Activated CD8-positive, alpha-beta memory T cell treated with anti-CD3 and anti-CD28 coated beads for 4 hours (primary cell): ENCODE measurements around the gene ZNF26.

Source experiments
- DNase-seq, 2 donors: peaks; one replicate each; pipeline ENCODE4 v3.0.0-alpha.2; 2020; ENCODE audit warnings: low read depth in 2 of 2

ZNF26 gene

DNA sequence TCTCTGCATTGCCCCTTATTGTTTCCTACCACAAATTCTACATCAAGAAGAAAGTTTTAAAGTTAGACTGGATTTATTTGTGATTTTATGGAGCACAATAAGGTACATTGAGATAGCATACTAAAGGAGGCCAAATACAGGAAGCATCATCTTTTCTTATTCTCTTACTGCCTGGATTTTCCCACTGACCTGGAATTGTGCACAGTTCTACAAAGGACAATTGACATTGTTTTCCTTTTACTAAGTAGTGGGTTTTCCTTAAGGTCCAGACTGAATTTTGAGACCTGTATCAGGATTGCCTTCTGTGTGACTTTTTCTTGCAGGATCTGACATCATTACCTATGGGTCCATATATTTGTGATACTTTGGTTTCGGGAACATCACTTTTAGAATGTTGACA is 75.8 kb downstream of the ZNF26 start:
- no peak for DNase-seq

DNA sequence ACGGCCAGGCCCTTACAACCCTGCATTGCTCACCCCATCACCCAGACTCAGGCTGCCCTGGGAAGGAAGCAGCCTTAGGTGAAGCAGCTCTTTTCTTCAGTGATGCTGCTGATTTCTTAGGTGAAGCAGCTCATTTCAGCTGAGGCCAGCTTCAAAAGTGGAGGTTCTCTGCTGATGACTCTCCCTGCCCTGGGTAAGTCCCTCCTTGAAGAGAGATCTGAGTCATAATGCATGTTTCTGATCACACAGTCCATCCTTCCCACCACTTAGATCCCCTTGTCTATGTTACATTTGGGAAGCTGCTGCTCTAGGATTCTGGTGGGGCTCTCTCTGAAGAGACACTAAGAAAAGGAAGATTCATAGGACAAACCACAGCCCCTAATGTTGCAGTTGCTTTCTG is 77.4 kb downstream of the ZNF26 start:
- no peak for DNase-seq

DNA sequence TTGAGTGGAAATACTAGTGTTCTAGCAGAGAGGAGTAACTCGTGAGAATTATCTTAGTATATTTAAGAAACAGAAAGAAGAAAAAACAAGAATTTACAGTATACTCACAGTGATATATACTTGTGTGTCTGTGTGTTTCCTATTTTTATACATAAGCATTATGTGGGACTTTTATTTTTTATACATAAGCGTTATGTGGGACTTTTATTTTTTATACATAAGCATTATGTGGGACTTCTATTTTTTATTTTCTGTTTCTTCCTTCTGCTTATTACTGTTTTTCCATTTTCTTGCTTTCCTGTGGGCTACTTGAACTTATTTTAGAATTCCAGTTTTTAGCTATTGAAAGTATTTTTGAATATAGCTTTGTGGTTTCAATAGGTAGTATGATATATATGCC is 87.7 kb downstream of the ZNF26 start:
- no peak for DNase-seq
